Erythroblast (primary cell): ENCODE results near the gene POMGNT1.

Experiments
- DNase-seq, 2 experiments: peaks; one replicate each; lab custom pipeline; 2025; lab: John Stamatoyannopoulos, UW
- GATA1 ChIP-seq: IDR thresholded peaks from 2 replicates; pipeline ENCODE4 v1.6.1; 2011; ENCODE audit warnings: low read depth, mild to moderate bottlenecking, control low read depth, low read length, moderate library complexity
- POLR2A ChIP-seq: IDR thresholded peaks from 2 replicates; pipeline ENCODE4 v1.6.1; 2011; ENCODE audit warnings: mild to moderate bottlenecking, low read length

Gene POMGNT1

DNA sequence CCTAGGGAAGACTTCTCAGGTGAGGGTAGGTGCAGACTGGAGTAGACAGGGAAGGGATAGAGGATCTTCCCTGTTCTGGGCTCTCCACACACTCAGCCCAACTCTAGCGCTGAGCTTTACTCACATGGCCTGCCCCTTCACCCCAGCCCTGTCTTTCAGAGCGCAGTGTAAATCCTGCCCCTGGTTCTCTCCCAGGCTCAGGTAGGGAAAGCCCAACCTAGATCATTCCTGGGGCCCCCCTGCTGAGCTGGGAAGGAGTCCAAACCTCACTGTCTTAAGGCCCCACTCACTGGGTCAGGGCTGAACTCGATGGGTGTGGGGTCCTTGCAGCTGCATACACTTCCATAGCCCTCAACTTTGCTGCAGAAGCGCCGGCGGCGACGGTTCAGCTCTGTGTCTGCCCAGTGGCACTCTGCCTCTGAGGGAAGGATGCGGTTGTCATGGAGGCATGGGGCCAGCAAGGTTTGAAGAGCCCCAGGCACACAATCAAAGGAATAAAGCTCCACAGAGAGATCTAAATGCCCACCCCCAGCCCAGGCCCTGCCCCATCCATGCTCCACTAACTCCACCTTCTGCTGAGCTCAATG, 4.2 kb downstream of the POMGNT1 start:
- no peak for DNase-seq
- TF ChIP-seq POLR2A (no peak), GATA1 (no peak)

DNA sequence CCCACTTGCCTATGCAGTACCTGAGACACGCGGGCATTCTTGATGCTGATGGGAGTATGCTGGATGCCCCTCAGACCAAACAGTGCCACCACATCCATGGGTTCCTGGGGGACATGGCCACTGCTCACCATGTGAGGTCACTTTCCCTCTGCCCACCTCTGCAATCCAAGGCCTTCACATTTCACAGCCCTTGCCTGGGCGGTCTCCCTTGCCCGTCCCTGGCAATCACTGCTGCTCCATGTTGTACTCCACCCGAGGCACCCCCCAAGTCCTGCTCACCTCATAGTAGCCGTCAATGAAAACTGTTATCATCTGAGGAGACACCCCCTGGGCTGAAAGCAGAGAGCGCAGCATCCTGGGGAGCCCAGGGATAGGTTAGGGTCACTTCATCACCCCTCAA, 4.9 kb downstream of the POMGNT1 start:
- DNase-seq, result no peak
- TF ChIP-seq POLR2A, result no peak
- no peak for TF ChIP-seq GATA1

DNA sequence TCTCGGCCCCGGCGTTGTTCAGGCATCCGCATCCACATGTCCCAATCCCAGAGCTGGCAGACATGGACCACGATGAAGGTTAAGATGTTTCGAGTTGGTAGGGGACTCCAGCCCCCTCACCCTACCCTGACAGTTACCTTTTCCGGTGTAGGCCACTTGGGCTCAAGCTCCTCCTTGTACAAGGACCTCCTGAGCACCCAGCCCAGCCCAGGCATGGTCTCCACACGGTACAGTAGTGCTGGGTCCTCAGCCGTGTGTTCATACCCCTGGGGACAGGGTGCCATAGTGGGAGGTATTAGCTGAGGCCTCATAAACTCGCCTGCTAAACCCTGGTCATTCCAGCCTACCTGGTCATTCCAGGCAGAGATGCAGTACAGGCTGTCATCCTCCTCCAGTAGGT, 6.1 kb downstream of the POMGNT1 start:
- DNase-seq, result no peak
- TF ChIP-seq GATA1, result no peak

DNA sequence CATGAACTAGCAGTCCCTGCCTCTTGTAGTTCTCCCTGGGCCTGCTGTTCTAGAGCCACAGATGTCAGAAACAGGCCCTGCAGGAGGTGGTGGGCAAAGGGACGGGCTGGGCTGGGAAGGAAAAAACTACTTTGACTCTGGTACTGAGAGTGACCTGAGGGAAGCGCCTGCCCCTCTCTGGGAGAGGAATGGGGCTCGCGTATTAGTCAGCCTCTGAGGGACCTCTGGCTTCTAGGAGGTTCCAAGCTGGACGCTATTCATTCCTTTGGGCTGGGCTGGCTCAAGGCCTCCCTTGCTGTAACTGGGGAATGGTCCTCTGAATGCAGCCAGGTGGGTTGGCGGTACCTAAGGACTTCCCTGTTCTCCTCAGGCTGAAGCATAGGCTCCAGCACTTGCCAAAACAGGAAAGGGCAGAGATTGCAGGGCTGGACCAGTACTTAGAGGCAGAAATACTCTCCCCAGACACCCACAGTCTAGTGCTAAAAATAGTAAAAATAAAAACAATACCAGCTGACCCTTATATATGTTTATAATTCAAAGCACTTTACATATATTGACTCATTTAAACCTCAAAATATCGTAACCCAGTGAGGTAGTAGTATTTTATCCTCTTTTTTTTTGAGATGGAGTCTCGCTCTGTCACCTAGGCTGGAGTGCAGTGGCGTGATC, 7.1 kb downstream of the POMGNT1 start:
- DNase-seq, result no peak
- TF ChIP-seq GATA1 (no peak), POLR2A (no peak)

DNA sequence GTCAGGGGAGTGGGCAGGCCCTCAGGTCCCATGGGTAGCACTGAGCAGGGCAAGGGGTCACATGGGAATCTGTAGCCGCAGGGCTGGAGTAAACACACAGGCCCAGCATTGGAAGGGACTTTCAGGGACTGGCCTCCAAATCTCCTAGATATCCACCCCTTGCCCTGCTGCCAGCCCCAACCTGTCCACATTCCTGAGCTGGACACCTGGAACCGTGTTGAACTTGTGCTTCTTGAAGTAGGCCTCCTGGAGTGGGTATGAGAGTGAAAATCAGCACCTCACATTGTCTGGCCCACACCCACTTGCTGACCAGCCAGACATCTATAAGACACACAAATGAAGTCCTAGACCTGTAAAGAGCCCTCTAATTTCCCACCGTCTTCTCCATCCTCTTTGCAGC, 7.7 kb downstream of the POMGNT1 start:
- TF ChIP-seq GATA1, result no peak
- no peak for TF ChIP-seq POLR2A
- no peak for DNase-seq

DNA sequence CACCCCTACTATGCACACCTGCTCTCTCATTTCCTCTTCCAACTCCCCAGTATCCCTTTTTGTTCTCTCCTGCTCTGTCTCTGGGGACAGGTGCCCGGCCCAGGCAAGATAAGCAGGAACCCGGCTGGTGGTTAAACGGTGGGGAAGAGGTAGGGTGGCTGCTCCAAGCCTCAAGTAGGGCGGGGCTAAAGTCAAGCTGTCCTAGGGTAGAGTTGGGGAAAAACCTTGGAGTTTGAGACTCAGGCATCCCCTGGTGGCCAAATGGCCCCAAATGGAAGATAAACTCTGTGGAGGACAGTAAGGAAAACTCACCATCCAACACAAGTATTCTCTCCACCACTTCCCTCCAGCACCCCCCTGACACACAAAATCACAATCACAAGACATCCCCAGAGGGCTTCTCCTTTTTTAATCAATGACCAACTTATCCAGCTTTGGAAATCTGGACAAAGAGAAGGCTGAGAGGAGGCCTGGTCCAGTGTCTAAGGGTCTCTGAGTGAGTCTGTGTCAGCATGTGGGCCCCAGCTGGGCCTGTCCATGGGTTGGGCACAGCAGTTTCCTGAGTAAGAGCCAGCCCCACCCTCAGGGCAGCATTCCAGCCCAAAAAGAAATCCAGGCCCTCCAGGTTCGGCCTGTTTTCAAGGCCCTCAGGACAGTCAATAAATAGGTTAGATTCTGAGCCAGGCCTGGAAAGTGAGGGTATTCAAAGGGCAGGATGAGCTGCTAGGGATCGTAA, 9.8 kb downstream of the POMGNT1 start:
- DNase-seq, result no peak
- TF ChIP-seq GATA1 (no peak), POLR2A (no peak)

DNA sequence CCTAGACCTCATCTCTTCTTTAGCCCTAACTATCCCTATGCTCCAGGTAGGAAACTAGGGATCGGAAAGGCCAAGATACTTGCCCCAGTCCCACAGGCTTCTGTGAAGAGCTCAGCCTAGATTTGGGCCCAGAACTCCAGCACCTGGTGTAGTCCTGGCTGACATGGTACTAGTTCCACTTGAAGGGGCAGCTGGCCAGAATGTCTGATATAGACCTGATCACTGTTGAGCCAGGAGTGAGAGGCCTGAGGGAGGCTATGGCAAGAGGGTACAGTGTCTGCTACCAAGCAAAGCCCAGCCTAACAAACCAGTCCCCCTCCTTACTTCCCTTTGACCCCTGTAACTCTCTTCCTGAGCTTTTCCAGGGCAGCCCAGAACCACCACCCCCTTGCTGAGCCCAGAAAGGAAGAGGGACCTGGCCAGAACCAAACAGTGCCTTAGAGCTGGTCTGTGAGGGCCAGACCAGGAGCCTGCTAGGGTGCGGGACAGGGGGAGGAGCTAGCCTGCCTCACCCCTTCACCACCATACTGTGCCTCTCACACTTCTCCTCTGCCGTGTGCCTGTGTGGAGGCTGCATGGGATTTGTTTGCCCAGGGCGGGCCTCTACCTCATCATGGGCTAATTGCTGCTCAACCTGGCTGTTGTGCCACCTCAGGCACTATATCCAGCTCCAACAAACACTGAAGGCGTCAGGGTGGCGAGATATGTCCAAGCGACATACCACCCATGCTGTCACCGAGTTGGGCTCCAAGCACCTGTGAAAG, 10.9 kb downstream of the POMGNT1 start:
- TF ChIP-seq POLR2A (no peak), GATA1 (no peak)
- DNase-seq, result no peak

DNA sequence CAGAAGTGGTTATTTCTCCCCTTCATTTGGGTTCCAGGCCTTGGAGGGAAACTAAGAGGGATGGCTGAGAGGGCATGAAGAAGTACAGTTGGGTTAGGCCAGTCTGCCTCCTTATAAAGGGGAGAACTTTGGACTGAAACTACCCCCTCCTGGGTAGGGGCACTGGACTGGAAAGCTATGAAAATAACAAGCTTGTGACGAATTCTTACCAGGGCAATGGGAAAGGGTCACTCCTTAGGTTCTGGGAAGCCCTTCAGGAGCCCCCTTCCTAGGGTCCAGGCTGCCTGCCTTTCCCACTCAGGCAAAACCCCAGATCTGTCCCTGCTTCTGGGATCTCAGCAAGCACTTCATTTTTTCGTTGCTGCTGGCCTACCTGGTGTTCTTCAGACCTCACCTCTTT, 12.2 kb downstream of the POMGNT1 start:
- TF ChIP-seq GATA1 (no peak), POLR2A (no peak)
- no peak for DNase-seq

DNA sequence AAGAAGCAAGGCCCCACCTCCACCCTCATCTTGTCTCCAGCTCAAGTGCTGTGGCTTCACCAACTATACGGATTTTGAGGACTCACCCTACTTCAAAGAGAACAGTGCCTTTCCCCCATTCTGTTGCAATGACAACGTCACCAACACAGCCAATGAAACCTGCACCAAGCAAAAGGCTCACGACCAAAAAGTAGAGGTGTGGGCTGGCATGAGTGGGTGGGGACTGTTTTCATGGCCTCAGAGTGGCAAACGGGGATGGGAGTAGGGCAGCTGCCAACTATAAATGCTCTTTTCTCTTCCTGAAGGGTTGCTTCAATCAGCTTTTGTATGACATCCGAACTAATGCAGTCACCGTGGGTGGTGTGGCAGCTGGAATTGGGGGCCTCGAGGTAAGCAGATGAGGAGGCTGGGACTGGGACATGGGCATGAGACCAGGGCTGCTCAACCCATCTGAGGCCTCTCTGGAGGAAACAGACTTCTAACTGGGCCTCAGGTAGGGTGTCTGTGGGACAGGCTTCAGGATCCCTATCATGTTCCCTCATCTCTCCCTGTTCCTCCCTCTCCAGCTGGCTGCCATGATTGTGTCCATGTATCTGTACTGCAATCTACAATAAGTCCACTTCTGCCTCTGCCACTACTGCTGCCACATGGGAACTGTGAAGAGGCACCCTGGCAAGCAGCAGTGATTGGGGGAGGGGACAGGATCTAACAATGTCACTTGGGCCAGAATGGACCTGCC, 13.1 kb downstream of the POMGNT1 start:
- TF ChIP-seq GATA1, result no peak
- no peak for DNase-seq

DNA sequence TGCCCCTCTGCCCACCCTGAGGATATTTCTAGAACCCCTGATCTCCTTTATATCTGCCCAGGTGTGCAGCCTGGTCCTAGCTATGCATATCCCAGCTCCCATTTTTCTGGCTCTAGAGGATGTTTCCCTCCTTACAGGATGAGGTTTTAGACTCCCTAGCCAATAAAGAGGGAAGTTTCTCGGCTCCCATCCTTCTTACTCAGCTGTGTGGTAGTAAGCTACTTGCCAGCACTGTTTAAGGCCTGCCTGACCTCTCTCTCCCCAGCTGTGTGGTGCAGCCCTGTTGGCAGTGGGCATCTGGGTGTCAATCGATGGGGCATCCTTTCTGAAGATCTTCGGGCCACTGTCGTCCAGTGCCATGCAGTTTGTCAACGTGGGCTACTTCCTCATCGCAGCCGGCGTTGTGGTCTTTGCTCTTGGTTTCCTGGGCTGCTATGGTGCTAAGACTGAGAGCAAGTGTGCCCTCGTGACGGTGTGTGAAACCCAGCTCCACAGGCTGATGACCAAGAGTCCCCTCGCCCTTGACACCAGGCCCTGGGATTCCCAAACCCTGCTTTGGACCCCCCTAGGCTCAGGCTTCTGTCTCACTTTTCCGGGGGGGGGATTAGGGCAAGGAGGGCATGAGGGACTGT, 14.2 kb downstream of the POMGNT1 start:
- DNase-seq, result no peak
- TF ChIP-seq POLR2A (no peak), GATA1 (no peak)

DNA sequence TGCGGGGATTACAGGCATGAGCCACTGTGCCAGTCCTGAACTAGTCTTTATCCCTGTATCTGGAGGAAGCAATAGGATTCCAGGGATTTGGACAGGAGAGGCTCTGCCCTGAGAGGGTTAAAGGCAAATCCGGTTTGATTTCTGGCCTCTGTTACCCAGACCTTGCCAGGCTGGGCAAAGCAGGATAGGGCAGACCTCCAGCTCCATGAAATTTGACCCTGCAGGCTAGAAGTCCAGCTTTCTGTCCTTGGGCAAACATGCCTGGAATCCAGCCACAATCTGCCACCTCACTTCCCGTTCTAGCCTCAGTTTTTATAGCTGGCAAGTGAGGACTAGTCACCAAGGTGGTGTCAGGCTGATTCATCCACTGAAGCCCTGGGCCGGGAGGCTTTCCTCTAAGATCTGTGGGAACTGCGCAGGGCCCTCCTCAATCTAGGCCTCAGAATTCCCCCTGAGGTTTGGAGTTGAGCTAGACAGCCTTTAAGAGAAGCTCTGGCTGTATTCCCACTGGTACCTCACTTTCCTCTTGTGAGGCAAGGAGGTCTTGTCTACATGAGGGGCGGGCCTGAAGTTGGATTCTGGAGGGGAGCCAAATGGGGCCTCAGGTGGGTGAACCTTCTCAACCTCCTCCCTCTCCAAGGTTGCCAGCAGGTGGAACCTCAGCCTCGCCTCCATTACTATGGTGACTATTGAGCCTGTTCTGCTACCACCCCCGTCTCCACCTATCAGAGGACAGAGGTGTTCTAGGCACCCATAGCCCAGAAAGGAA, 15.0 kb downstream of the POMGNT1 start:
- no peak for DNase-seq
- TF ChIP-seq GATA1, result no peak
- TF ChIP-seq POLR2A, result no peak

DNA sequence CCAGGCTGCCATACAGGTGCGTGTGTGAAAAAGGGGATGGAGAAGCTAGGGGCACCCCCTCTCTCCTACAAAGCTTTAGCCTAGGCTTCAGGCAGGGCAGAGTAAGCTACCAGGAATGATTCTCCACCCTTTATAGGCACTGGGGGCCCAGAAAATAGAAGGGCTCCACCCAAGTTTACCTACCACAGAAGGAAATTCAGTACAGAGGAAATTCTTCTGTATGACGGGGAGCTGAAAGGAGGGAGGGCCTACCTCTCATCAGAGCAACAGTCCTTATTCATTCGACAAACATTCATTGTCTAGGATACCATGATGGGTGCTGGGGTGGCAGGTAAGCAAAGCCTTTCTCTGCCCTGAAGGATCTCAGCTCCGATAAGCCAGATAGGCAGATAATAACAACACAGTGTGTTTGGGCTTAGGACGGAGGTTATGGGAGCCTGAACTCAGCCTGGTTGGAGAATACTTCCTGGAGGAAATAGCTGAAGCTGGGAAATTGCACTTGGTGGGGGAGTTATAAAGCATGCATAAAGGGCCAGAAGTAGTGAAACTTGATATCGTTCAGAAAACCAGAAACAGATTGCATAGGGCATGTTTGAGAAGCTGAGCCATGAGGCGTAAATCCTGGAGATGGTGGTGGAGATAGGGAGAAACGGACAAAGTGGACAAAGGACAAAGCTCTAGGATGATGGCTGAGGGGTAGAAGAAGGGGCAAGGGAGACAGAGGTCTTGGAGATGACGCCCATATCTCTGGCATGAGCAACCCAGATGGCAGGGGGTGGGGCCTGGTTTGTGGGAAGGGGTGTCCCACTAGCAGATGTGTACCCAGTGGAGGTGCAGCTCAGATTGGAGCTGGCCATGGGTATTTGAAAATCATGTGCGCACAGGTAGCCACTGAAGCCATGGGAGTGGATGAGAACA, 16.6 kb downstream of the POMGNT1 start:
- no peak for DNase-seq
- TF ChIP-seq POLR2A (no peak), GATA1 (no peak)
